Peyer's patch (tissue), 4 donors: ENCODE data around the gene KAZN. TPM values are rescaled to one million over a fixed set of nuclear protein-coding genes. Genes with fewer than 3 reads are reported as not detected.
A peak's percentile ranks its signal among the peaks of the same experiment; 100 is the strongest.

Source experiments
- DNase-seq, 3 donors: peaks; one replicate each; pipeline ENCODE4 v3.0.0-alpha.2; 2017 to 2019
- H3K27ac ChIP-seq, 4 donors: fragments of 200-600 bp; sonication (generic); one replicate each; pipeline ENCODE4 v1.5.1; 2016 to 2019
- H3K27me3 ChIP-seq, 2 donors: fragments of 200-600 bp; sonication (generic); one replicate each; pipeline ENCODE4 v1.5.1; 2019
- H3K36me3 ChIP-seq, 3 donors: fragments of 200-600 bp; sonication (generic); one replicate each; pipeline ENCODE4 v1.5.1; 2016 to 2019
- H3K4me1 ChIP-seq, 4 donors: fragments of 200-600 bp; sonication (generic); one replicate each; pipeline ENCODE4 v1.5.1; 2016 to 2019
- H3K4me3 ChIP-seq, 4 donors: fragments of 200-600 bp; sonication (generic); 1 replicate in 3 of 4; 2 replicates in 1 of 4; pipeline ENCODE4 v1.5.1; 2016 to 2019; ENCODE audit warnings: mild to moderate bottlenecking in 1 of 4
- H3K9me3 ChIP-seq, 4 donors: fragments of 200-600 bp; sonication (generic); one replicate each; pipeline ENCODE4 v1.5.1; 2016 to 2019; ENCODE audit warnings: mild to moderate bottlenecking in 1 of 4
- CTCF ChIP-seq, 6 experiments: fragments of 450-650 bp in 4 of 6; fragments of 200-600 bp in 2 of 6; sonication (generic) in 1 of 6; IDR thresholded peaks; one replicate each; pipeline ENCODE4 v1.5.1; 2017 to 2019; ENCODE audit warnings: antibody characterized with exemption in 6 of 6, mild to moderate bottlenecking in 3 of 6, moderate library complexity in 1 of 6
- POLR2A ChIP-seq, 2 donors: fragments of 450-650 bp; IDR thresholded peaks; one replicate each; pipeline ENCODE4 v1.5.1; 2017; ENCODE audit warnings: antibody characterized with exemption in 2 of 2, mild to moderate bottlenecking in 2 of 2, moderate library complexity in 2 of 2
- total RNA-seq, 4 donors: library from RNA; depleted of rRNA; stranded (reverse); fragments of >200 nt; gene quantifications; one replicate each; pipeline ENCODE4 v1.1.0, GENCODE V29; 2016

Gene KAZN
- total RNA-seq, 4 donors from 2014 or later: 14.9 to 25.5 (median 21.7) TPM

- no peak for TF ChIP-seq CTCF (IDR thresholded peaks at IDR 0.05)
- no peak for TF ChIP-seq POLR2A (IDR thresholded peaks at IDR 0.05)
- no peak overlapping the region for H3K4me3 ChIP-seq
Measured at GRCh38 chr1:14970799-14971141, 372.3 kb downstream of the KAZN start.

GRCh38 chr1:14971221-14971620, 372.7 kb downstream of the KAZN start:
- TF ChIP-seq POLR2A (IDR thresholded peaks at IDR 0.05) (no peak), CTCF (IDR thresholded peaks at IDR 0.05) (no peak)
- no peak for DNase-seq
- peaks cover 0 to 5% (median 0%) of the 10 kb centered on the region in 4 donors for H3K9me3 ChIP-seq
- no peaks in the 10 kb centered on the region for H3K4me1 ChIP-seq
- no peaks in the 10 kb centered on the region for H3K27me3 ChIP-seq
- H3K27ac ChIP-seq: no peak overlapping the region
- no peaks in the 10 kb centered on the region for H3K36me3 ChIP-seq
- no peak overlapping the region for H3K4me3 ChIP-seq

More at GRCh38 chr1:14970799-14971141, 372.3 kb downstream of the KAZN start:
- no peak for DNase-seq
- Histone ChIP-seq H3K36me3 (no peaks in the 10 kb centered on the region), H3K4me1 (no peaks in the 10 kb centered on the region), H3K27me3 (no peaks in the 10 kb centered on the region), H3K9me3 (peaks cover 0 to 5% (median 0%) of the 10 kb centered on the region in 4 donors), H3K27ac (peak overlapping the region in 1 of 4 donors; percentile 22)

- no peak for DNase-seq
- no peak for TF ChIP-seq POLR2A (IDR thresholded peaks at IDR 0.05)
- no peak for TF ChIP-seq CTCF (IDR thresholded peaks at IDR 0.05)
- Histone ChIP-seq H3K36me3 (no peaks in the 10 kb centered on the region), H3K27me3 (no peaks in the 10 kb centered on the region), H3K9me3 (peaks cover 0 to 5% (median 0%) of the 10 kb centered on the region in 4 donors), H3K27ac (no peak overlapping the region), H3K4me1 (no peaks in the 10 kb centered on the region), H3K4me3 (no peak overlapping the region)
Measured at GRCh38 chr1:14972107-14972506, 373.6 kb downstream of the KAZN start.

GRCh38 chr1:14973773-14974172, 375.3 kb downstream of the KAZN start:
- TF ChIP-seq CTCF (IDR thresholded peaks at IDR 0.05) (no peak), POLR2A (IDR thresholded peaks at IDR 0.05) (no peak)
- no peak overlapping the region for H3K27ac ChIP-seq
- H3K27me3 ChIP-seq: no peaks in the 10 kb centered on the region
- H3K4me3 ChIP-seq: no peak overlapping the region
- H3K36me3 ChIP-seq: no peaks in the 10 kb centered on the region
- no peak for DNase-seq
- H3K9me3 ChIP-seq: peaks cover 0 to 5% (median 0%) of the 10 kb centered on the region in 4 donors
- no peaks in the 10 kb centered on the region for H3K4me1 ChIP-seq

GRCh38 chr1:14974361-14974760, 375.9 kb downstream of the KAZN start:
- no peaks in the 10 kb centered on the region for H3K4me1 ChIP-seq
- no peaks in the 10 kb centered on the region for H3K36me3 ChIP-seq
- H3K27me3 ChIP-seq: no peaks in the 10 kb centered on the region
- H3K4me3 ChIP-seq: no peak overlapping the region
- peaks cover 0 to 5% (median 0%) of the 10 kb centered on the region in 4 donors for H3K9me3 ChIP-seq
- no peak for TF ChIP-seq POLR2A (IDR thresholded peaks at IDR 0.05)
- TF ChIP-seq CTCF (IDR thresholded peaks at IDR 0.05): no peak
- no peak for DNase-seq
- H3K27ac ChIP-seq: no peak overlapping the region

GRCh38 chr1:14975119-14975518, 376.6 kb downstream of the KAZN start:
- no peak overlapping the region for H3K27ac ChIP-seq
- no peaks in the 10 kb centered on the region for H3K4me1 ChIP-seq
- no peak for DNase-seq
- TF ChIP-seq POLR2A (IDR thresholded peaks at IDR 0.05): no peak
- no peak for TF ChIP-seq CTCF (IDR thresholded peaks at IDR 0.05)
- no peaks in the 10 kb centered on the region for H3K36me3 ChIP-seq
- H3K9me3 ChIP-seq: peaks cover 0 to 5% (median 0%) of the 10 kb centered on the region in 4 donors
- no peak overlapping the region for H3K4me3 ChIP-seq
- no peaks in the 10 kb centered on the region for H3K27me3 ChIP-seq
